Mesothelial cell of epicardium (in vitro differentiated cells): ENCODE data around the gene HSPA12A. TPM values are rescaled to one million over a fixed set of nuclear protein-coding genes. Genes with fewer than 3 reads are reported as not detected.

Experiments
- DNase-seq, 2 experiments: peaks; one replicate each; pipeline ENCODE4 v3.0.0; 2021; ENCODE audit warnings: low spot score in 2 of 2; ENCODE audit not compliant: unreplicated experiment in 2 of 2
- H3K27ac Mint-ChIP-seq: 2 replicates; pipeline ENCODE4 v1.8.0; 2021; ENCODE audit warnings: mixed read lengths
- H3K27me3 Mint-ChIP-seq: 2 replicates; pipeline ENCODE4 v1.8.0; 2021; ENCODE audit warnings: low read depth, mixed read lengths
- H3K36me3 Mint-ChIP-seq: 2 replicates; pipeline ENCODE4 v1.8.0; 2021; ENCODE audit warnings: mixed read lengths
- H3K4me1 Mint-ChIP-seq: 2 replicates; pipeline ENCODE4 v1.8.0; 2021; ENCODE audit warnings: mixed read lengths
- H3K4me3 Mint-ChIP-seq: 2 replicates; pipeline ENCODE4 v1.8.0; 2021; ENCODE audit warnings: mild to moderate bottlenecking, moderate library complexity, mixed read lengths
- H3K9me3 Mint-ChIP-seq: 2 replicates; pipeline ENCODE4 v1.8.0; 2021; ENCODE audit warnings: mixed read lengths
- CTCF ChIP-seq: fragments of 200-600 bp; sonication (generic); IDR thresholded peaks from one replicate; pipeline ENCODE4 v1.5.0; 2021; ENCODE audit warnings: antibody characterized with exemption; ENCODE audit not compliant: unreplicated experiment
- total RNA-seq: library from RNA; stranded (reverse); gene quantifications from 3 replicates; pipeline ENCODE4 v1.2.1, GENCODE V29; 2021

Gene HSPA12A
- total RNA-seq, 1 donor from 2014 or later, result 11.8 TPM

GRCh38 chr10:116665541-116666125 lies 76.7 kb downstream of the HSPA12A start:
- Mint-ChIP-seq H3K9me3 (peaks cover 6% of the 10 kb centered on the region), H3K4me3 (no peak overlapping the region), H3K27me3 (no peaks in the 10 kb centered on the region), H3K4me1 (peaks cover 15% of the 10 kb centered on the region), H3K27ac (no peak overlapping the region), H3K36me3 (peaks cover 30% of the 10 kb centered on the region)
- DNase-seq, result no peak
- no peak for TF ChIP-seq CTCF

- H3K27ac Mint-ChIP-seq, result no peak overlapping the region
- H3K27me3 Mint-ChIP-seq, result no peaks in the 10 kb centered on the region
- DNase-seq, result no peak
- peaks cover 30% of the 10 kb centered on the region for H3K36me3 Mint-ChIP-seq
- H3K4me3 Mint-ChIP-seq, result no peak overlapping the region
- H3K9me3 Mint-ChIP-seq, result peaks cover 6% of the 10 kb centered on the region
- TF ChIP-seq CTCF, result no peak
- H3K4me1 Mint-ChIP-seq, result peaks cover 14% of the 10 kb centered on the region
These were observed 77.7 kb downstream of the HSPA12A start for GRCh38 chr10:116664631-116665030.

- no peak for TF ChIP-seq CTCF
These were observed 79.0 kb downstream of the HSPA12A start for GRCh38 chr10:116663342-116663741.

GRCh38 chr10:116660860-116661259 lies 81.5 kb downstream of the HSPA12A start:
- H3K36me3 Mint-ChIP-seq, result peaks cover 14% of the 10 kb centered on the region
- no peak for TF ChIP-seq CTCF

More at GRCh38 chr10:116663342-116663741, 79.0 kb downstream of the HSPA12A start:
- Mint-ChIP-seq H3K36me3 (peaks cover 30% of the 10 kb centered on the region), H3K27ac (no peak overlapping the region), H3K27me3 (no peaks in the 10 kb centered on the region), H3K9me3 (peaks cover 6% of the 10 kb centered on the region), H3K4me1 (peaks cover 7% of the 10 kb centered on the region), H3K4me3 (no peak overlapping the region)
- DNase-seq, result no peak

GRCh38 chr10:116659049-116659670 lies 83.2 kb downstream of the HSPA12A start:
- Mint-ChIP-seq H3K4me3 (no peak overlapping the region), H3K27ac (no peak overlapping the region), H3K36me3 (peaks cover 12% of the 10 kb centered on the region), H3K27me3 (peaks cover 2% of the 10 kb centered on the region), H3K4me1 (peaks cover 11% of the 10 kb centered on the region), H3K9me3 (no peaks in the 10 kb centered on the region)
- TF ChIP-seq CTCF, result no peak
- no peak for DNase-seq

More at GRCh38 chr10:116660860-116661259, 81.5 kb downstream of the HSPA12A start:
- H3K9me3 Mint-ChIP-seq, result no peaks in the 10 kb centered on the region
- no peaks in the 10 kb centered on the region for H3K27me3 Mint-ChIP-seq
- H3K4me1 Mint-ChIP-seq, result peaks cover 11% of the 10 kb centered on the region
- H3K4me3 Mint-ChIP-seq, result no peak overlapping the region
- DNase-seq, result no peak
- H3K27ac Mint-ChIP-seq, result no peak overlapping the region
